Endometrial microvascular endothelial cells (primary cell): ENCODE measurements around the gene TCN2. TPM values are rescaled to one million over a fixed set of nuclear protein-coding genes. Genes with fewer than 3 reads are reported as not detected.
"Not testable (repeated sequence)": the region's sequence is repeated elsewhere in the genome, so short reads cannot be mapped to it uniquely, and the experiment has no call there.

Experiments used
- in situ Hi-C: cut with HindIII; loops from 2 replicates; pipeline ENCODE4 v1.10.0; 2017; ENCODE audit warnings: low sequenced_read_pairs, low pct_unique_long_range_greater_than_20kb; ENCODE audit errors: inconsistent ontology term
- total RNA-seq: library from RNA; depleted of rRNA; stranded (reverse); fragments of >200 nt; gene quantifications from one replicate; pipeline ENCODE4 v1.2.3, GENCODE V29; 2015; ENCODE audit errors: inconsistent ontology term

TCN2 gene
- total RNA-seq, 1 donor from 2014 or later, result 97.4 TPM

GRCh38 chr22:30667494-30668385 lies 60.8 kb downstream of the TCN2 start, which contains the start of gene DUSP18:
DUSP18 (minus strand) TSS chr22:30667875; CDS start chr22:30664003, 3,872 bp downstream.
- in situ Hi-C loops, result no loop called here

- in situ Hi-C loops, result no loop called here
Measured at GRCh38 chr22:30668386-30668710, 61.4 kb downstream of the TCN2 start.

- in situ Hi-C loops, result no loop called here
Measured at GRCh38 chr22:30671071-30671470, 64.1 kb downstream of the TCN2 start.

- in situ Hi-C loops, result no loop called here
Measured at GRCh38 chr22:30673136-30673535, 66.2 kb downstream of the TCN2 start.

GRCh38 chr22:30674482-30674881 lies 67.5 kb downstream of the TCN2 start:
- in situ Hi-C loops, result no loop called here

GRCh38 chr22:30675436-30675835 lies 68.5 kb downstream of the TCN2 start:
- in situ Hi-C loops, result no loop called here

- in situ Hi-C loops, result not testable (repeated sequence)
Measured at GRCh38 chr22:30676565-30676964, 69.6 kb downstream of the TCN2 start.

Other genes with a start within 250 kb of the TCN2 start
- 11.2 TPM for gene RNF215, start 219.8 kb upstream of the TCN2 start, total RNA-seq
- gene SEC14L2, start 210.2 kb upstream of the TCN2 start, total RNA-seq, result 48.2 TPM
- 86.3 TPM for gene MTFP1, start 181.4 kb upstream of the TCN2 start, total RNA-seq
- gene SEC14L3, start 135.2 kb upstream of the TCN2 start, total RNA-seq, result not detected
- gene SEC14L4, start 101.5 kb upstream of the TCN2 start, total RNA-seq, result not detected
- gene SEC14L6, start 60.4 kb upstream of the TCN2 start, total RNA-seq, result not detected
- gene GAL3ST1, start 32.5 kb upstream of the TCN2 start, total RNA-seq, result not detected
- 88.8 TPM for gene PES1, start 15.3 kb upstream of the TCN2 start, total RNA-seq
- gene SLC35E4, start 28.6 kb downstream of the TCN2 start, total RNA-seq, result 40.0 TPM
- 18.8 TPM for gene DUSP18, start 60.7 kb downstream of the TCN2 start, total RNA-seq
- gene OSBP2, start 87.7 kb downstream of the TCN2 start, total RNA-seq, result 4.9 TPM